GM12865 (cell line): ENCODE measurements around the gene AQP6.

ENCODE experiments used
- DNase-seq: peaks from one replicate; pipeline ENCODE4 v3.0.0; 2010; ENCODE audit warnings: low read depth
- H3K4me3 ChIP-seq: 2 replicates; pipeline ENCODE4 v1.5.1; 2011; ENCODE audit warnings: mild to moderate bottlenecking, low read depth, low read length, control low read depth
- TF ChIP-seq, protein P1 (sequence below): IDR thresholded peaks from 2 replicates; pipeline ENCODE4 v1.5.1; 2011; ENCODE audit warnings: low read length, control low read depth, low read depth, inconsistent platforms; ENCODE audit not compliant: insufficient read depth; ENCODE audit errors: missing control alignments

AQP6 gene

DNA sequence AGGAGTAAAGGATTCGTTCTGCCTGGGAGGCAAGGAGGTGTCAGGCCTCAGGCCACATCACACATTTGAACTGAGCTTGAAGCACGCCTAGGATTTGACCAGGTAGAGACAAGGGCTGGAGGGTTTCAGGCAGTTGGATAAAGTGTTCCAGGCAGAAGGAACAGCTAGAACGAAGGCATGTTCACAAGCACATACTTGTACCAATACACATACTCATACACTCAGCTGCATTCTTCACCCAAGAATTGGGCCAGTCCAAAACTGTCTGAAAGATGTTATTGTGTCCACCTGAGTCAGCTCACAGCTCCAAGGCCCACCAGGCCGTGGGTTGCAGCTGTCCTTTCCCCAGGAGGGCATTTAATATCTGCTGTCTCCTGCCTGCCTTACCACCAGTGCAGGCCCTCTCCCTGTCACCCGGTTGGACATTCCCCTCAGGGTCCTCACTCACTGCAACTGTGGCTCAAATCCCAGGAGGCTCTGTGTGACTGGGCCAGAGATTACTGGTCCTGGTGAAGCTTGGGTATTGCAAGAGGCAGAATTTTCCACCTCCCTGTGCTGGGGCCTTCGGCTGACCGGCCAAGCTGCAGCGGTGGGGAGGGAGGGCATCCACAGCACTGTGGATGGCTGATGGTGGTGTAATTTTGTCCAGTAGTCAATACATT lies 35.0 kb upstream of the AQP6 start:
- no peak overlapping the region for H3K4me3 ChIP-seq
- TF ChIP-seq, protein P1, sequence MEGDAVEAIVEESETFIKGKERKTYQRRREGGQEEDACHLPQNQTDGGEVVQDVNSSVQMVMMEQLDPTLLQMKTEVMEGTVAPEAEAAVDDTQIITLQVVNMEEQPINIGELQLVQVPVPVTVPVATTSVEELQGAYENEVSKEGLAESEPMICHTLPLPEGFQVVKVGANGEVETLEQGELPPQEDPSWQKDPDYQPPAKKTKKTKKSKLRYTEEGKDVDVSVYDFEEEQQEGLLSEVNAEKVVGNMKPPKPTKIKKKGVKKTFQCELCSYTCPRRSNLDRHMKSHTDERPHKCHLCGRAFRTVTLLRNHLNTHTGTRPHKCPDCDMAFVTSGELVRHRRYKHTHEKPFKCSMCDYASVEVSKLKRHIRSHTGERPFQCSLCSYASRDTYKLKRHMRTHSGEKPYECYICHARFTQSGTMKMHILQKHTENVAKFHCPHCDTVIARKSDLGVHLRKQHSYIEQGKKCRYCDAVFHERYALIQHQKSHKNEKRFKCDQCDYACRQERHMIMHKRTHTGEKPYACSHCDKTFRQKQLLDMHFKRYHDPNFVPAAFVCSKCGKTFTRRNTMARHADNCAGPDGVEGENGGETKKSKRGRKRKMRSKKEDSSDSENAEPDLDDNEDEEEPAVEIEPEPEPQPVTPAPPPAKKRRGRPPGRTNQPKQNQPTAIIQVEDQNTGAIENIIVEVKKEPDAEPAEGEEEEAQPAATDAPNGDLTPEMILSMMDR = no peak
- no peak for DNase-seq

DNA sequence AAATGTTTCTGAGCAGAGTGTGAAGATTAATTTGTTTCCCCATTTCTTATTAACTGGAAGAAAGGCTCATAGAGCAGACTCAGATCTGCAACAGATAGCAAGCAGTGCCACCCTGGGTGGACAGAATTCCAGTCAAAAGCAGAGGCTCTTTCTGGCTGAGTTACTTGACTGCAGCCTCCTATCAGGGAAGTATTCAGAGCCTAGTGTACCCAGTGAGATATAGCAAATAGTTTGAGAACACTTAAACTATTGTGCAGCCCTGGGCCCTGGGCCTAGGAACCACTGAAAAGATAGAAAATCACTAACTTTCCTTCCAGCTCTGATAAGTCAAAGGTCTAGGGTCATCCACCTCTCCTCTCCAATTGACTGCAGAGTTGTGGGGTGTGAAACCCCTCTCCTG lies 33.4 kb upstream of the AQP6 start:
- TF ChIP-seq, protein P1 = no peak
- no peak overlapping the region for H3K4me3 ChIP-seq
- DNase-seq = no peak

DNA sequence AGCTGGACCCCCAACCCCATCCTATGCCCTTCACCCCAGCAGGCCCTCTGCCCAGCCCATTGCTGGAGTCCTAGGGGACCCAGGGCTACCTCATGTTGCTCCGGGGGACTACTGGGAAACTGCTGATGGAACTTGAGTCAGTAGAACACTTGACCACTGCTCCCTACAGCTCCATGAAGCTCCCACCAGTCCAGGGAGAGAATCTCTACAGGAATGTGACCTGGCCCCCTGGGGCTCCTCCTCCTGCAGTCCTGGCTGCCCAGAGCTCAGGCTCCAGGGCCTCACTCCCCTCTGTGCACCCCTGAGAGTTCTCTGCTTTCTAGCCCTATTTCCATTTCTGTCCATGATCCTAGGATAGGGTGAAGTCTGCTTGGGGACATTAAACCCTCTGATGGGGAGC lies 33.0 kb upstream of the AQP6 start:
- TF ChIP-seq, protein P1 = no peak
- H3K4me3 ChIP-seq = no peak overlapping the region
- DNase-seq = no peak

DNA sequence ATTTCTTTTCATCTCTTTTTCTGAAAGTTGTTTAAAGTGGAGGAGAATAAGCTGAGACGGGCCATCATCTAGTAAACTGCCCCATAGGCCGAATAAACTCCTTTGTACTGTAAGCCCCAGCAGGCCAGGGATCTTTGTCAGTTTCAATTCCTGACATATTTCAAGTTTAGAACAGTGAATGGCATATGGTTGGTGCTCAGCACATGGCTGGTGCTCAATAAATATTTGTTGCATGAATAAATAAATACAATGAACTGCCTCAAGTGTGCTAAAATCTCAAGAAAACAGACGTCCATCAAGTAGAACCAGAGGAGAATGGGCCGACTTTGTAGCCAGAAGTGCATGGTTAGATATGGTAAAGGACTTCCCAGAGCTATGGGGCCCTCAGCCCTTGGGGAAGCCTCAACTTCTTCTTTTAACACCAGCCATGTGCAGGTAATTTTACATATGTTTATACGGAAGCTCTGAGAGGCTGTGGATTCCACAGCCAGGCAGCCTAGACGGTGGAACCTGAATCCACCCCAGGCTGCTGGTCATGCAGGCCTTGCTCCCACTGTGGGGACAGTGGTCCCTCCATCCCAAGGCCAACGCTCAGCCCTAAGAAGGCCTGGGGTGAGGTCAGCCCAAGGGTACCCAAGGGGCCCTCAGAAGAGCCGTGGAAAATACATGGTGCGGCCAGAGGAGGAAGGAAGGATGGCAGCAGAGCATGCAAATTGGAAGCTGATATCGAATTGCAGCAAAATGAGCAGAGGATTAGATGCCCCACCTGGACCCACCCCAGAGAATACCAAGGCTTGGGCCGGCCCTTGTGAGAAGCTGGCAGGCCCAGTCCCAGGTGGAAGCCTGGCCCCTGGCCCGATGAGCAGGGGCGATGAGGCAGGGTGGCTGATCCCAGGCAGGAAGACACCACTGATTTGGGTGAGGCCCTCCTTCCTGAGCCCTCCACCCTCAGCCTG lies 30.9 kb upstream of the AQP6 start:
- no peak for DNase-seq
- TF ChIP-seq, protein P1 = no peak

DNA sequence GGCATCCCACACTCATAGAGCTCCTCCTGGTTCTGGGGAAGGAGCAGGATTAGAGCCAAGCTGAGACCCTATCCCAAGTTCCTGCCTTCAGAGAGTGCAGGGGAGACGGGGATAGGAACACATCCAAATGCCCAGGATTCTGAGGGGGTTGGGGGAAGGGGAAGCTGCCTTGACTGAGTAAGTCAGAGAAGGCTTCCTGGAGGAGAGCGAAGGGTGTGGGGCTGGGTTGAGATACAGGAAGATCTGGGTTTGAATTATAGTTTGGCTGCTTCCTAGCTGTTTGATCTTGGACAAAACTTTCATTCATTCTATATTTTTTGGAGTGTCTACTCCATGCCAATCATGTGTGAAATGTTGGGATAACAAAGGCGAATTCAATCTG lies 30.2 kb upstream of the AQP6 start:
- TF ChIP-seq, protein P1 = no peak
- DNase-seq = no peak
- H3K4me3 ChIP-seq = no peak overlapping the region

More for the DNA sequence above, 30.9 kb upstream of the AQP6 start:
- no peak overlapping the region for H3K4me3 ChIP-seq

DNA sequence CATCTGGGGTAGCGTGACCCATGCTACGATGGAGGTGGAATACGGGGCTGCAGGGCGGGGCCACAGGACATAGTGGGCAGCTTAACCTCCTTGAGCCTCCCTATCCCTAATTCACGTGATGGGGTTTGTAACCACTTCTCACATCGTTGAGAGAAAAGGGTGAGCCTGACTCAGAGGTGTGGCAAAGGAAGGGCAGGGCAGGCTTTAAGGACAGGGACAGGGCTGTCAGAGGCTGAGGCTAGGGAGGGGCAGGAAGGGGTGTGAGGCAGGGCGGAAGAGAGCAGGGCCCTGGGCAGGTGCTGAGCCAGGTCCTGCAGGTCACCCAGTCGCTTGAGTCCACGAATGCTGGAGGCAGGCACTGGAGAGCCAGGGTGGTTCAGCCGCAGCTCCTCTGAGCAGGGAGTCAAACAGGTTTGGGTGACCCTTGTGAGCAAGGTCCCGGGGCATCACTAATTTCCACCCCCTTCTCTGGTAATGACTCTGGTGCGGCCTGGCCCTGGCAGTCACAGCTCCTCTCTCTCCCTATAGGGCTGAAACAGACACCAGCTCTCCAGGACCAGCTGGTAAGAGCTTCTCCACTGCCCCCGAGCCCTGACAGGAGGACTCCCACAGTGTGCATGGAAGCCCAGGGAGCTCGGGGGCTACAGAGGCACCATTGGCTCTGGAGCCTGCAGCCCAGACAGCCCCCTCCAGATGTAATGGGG lies 29.7 kb upstream of the AQP6 start:
- no peak for DNase-seq
- H3K4me3 ChIP-seq = no peak overlapping the region
- TF ChIP-seq, protein P1 = no peak
